H4 (cell line): ENCODE data around the gene FUT3. TPM values are rescaled to one million over a fixed set of nuclear protein-coding genes. Genes with fewer than 3 reads are reported as not detected.
"Not testable (repeated sequence)": the region's sequence is repeated elsewhere in the genome, so short reads cannot be mapped to it uniquely, and the experiment has no call there.

Experiments
- DNase-seq: peaks from one replicate; pipeline ENCODE4 v3.0.0-alpha.2; 2015; ENCODE audit warnings: low spot score
- total RNA-seq: library from RNA; depleted of rRNA; stranded (reverse); fragments of >200 nt; shearing (Covaris generic); gene quantifications from 2 replicates; pipeline ENCODE4 v1.2.3, GENCODE V29; 2014; rRNA removed

Gene FUT3
- total RNA-seq: not detected in 2 replicates

- DNase-seq: no peak
These were observed at the start of gene FUT3 for GRCh38 chr19:5851302-5851701. Gene FUT3, minus strand, starts transcription at chr19:5851449.

DNA sequence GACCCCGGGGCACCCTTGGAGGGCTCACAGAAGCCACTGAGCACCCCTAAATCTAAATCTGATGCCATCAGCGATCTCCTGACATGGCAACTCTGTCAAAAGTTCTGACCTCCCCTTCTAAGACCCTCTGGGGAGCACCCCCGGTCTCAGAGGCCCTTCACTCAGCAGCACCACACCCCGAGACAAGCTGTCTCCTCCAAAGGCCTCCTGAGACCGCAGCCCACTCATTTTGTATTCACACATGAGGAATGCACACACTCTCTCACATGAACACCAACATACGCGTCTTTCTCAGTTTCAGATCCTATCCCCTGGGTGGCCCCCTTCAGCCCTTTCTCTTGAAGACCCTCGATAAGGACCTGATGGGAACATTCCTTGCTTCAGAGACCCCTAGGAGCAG lies 49.7 kb upstream of the FUT3 start:
- DNase-seq: no peak

- no peak for DNase-seq
These were observed 48.7 kb upstream of the FUT3 start for GRCh38 chr19:5899728-5900526.

GRCh38 chr19:5897189-5897969 lies 46.1 kb upstream of the FUT3 start:
- no peak for DNase-seq

GRCh38 chr19:5896365-5897076 lies 45.3 kb upstream of the FUT3 start:
- DNase-seq: no peak

DNA sequence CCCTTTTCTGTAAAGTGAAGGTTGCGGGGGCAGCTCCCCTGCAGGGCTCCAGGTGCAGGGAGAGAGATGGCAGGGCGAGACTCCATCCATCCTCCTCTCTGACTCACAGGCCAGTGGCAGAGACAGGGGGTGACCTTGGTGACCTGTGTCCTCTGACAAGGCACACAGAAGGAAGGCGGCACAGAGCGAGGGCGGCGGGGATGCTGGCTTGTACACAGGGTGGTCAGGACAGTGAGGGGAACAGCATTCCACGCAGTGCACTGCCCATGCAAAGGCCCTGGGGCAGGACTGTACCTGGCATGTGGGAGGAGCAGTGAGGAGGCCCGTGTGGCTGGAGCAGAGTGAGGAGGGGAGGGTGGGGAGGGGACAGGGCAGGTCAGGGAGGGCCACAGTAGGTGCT lies 44.6 kb upstream of the FUT3 start:
- no peak for DNase-seq

- no peak for DNase-seq
These were observed 44.2 kb upstream of the FUT3 start for GRCh38 chr19:5895409-5895808.

DNA sequence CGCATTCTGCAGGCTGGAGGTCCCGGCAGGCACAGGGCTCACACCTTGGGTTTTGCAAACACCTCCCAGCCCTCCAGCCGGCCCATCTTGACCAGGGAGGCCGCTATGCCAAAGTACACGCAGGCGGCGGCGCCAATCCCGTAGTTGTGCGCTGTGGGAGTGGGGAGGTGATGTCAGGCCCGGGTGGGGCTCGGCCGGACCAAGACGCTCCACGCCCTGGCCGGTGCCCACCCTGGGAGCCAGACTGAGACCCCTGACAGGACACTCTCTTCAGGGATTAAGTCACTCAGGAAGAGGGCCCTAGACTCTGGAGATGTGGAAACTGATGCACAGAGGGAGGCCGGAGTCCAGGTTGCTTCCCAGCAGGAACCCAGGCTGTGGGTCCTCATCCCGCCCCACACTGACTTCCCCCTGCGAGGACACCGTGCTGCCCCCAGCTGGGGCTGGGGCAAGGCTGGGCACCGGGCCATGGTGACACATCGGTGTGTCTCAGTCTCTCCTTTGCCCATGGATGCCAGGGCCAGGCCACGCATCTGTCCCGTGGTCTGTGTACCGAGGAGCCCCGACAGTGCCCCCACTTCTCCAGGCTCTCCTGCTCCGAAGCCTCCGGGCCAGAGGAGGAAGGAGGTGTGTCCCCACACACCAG lies 43.6 kb upstream of the FUT3 start:
- DNase-seq: no peak

GRCh38 chr19:5893907-5894703 lies 42.9 kb upstream of the FUT3 start:
- DNase-seq: no peak

DNA sequence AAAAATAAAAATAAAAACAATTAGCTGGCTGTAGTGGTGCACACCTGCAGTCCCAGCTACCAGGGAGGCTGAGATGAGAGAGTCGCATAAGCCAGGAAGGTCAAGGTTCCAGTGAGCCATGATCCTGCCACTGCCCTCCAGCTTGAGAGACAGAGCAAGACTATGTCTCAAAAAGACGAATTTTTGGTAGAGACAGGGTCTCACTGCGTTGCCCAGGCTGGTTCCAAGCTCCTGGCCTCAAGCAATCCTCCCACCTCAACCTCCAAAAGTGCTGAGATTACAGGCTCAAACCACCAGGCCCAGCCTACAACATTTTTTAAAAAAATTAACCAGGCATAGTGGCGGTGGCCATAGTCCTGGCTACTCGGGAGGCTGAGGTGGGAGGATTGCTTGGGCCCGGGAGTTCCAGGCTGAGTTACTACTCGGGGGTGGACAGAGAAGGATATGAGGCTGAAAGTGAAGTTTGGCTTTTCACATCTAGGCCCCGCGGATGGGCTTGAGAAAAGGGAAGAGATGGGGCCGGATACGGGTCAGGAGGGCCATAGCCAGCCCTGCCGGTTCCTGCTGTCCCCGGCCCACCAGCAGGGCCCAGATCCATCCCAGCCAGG lies 42.2 kb upstream of the FUT3 start:
- no peak for DNase-seq

DNA sequence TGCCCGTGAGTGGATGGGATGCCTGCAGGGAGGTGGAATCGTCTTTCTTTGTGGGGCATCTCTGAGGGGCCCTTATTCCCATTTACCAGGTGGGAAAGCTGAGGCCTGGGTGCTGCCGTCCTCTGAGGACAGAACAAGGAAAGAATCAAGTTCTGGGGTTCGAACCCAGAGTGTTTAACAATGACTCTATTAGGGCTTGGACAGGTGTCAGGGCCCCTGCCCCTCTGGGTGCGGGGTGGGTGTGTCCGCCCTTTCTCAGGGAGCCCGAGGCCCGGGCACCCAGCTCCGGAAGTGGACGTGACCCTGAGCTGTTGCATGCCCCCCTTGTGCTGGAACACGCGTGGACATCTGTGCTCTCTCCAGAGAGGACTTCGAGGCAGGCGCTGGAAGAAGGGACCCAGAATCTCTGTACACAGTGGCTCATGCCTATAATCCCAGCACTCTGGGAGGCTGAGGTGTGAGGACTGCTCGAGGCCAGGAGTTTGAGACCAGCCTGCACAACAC lies 41.6 kb upstream of the FUT3 start:
- DNase-seq: no peak

DNA sequence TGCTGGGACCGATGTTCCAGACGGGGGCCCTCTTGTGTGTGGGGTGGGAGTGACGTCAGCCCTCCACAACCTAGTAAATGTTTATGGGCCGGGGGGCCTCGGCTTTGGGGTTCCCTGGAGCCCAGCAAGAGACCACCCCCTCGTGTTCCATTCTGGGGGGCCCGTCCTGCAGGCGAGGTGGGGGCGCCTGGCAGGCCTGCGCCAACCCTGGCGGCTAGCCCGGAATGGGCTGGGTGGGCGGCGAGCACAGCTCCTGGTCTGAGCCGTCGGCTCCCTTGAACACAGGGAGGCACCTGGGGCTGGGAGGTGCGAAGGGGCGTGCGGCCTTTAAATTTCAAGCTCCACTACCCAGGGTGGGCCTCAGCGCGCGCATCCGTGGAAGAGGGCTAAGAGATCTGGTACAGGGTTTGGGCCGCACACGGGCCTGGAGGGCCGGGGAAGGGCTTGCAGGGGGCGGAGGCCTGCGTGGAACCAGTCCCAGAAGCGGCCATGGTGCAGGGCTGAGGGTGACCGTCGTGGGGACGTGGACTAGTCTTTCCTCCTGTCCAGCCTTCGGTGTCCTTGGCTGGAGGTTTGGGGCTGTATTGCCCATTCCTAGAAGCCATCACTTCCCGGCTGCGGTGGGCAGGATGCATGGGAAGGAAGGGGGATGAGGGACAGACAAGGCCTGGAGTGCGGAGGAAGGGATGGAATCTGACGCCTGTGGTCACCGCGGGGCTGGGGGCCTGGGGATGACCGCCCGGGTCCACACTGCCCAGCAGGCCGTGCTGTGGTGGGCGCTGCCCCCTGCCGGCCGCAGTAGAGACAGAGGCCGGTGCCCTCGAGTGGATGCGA lies 40.9 kb upstream of the FUT3 start:
- DNase-seq: no peak

- DNase-seq: no peak
These were observed 40.3 kb upstream of the FUT3 start for GRCh38 chr19:5891572-5891937.

GRCh38 chr19:5890099-5890498 lies 38.9 kb upstream of the FUT3 start:
- no peak for DNase-seq

GRCh38 chr19:5889288-5889971 lies 38.2 kb upstream of the FUT3 start:
- DNase-seq: no peak

DNA sequence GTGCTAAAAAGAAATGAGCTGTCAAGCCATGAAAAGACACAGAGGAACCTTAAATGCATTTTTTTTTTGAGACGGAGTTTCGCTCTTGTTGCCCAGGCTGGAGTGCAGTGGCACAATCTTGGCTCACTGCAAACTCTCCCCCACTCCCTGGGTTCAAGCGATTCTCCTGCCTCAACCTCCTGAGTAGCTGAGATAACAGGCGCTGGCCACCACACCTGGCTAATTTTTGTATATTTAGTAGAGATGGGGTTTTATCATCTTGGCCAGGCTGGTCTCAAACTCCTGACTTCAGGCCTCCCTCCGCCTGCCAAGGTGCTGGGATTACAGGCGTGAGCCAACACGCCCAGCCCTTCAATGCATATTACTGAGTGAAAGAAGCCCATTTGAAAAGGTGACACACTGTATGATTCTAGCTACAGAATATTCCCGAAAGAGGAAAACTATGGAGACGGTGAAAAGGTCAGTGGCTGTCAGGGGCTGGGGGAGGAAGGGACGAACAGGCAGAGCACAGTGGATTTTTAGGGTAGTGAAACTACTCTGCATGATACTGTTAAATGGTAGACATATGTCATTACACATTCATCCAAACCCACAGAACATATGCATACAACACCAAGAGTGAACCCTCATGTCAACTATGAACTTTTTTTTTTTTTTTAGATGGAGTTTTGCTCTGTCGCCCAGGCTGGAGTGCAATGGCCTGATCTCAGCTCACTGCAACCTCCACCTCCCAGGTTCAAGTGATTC lies 33.0 kb upstream of the FUT3 start:
- DNase-seq: not testable (repeated sequence)

- DNase-seq: peak; percentile 82
These were observed 32.1 kb upstream of the FUT3 start for GRCh38 chr19:5883157-5883873.
